ENCODE measurements around the gene ESAM. TPM values are rescaled to one million over a fixed set of nuclear protein-coding genes. Genes with fewer than 3 reads are reported as not detected.

Gene ESAM
- total and polyA plus RNA-seq, 10 of the 15 experiments (the other 5 are each of a cell fraction or from before 2014, with no cell fraction given), result 2.7 to 43.6 (median 19.5) TPM

DNA sequence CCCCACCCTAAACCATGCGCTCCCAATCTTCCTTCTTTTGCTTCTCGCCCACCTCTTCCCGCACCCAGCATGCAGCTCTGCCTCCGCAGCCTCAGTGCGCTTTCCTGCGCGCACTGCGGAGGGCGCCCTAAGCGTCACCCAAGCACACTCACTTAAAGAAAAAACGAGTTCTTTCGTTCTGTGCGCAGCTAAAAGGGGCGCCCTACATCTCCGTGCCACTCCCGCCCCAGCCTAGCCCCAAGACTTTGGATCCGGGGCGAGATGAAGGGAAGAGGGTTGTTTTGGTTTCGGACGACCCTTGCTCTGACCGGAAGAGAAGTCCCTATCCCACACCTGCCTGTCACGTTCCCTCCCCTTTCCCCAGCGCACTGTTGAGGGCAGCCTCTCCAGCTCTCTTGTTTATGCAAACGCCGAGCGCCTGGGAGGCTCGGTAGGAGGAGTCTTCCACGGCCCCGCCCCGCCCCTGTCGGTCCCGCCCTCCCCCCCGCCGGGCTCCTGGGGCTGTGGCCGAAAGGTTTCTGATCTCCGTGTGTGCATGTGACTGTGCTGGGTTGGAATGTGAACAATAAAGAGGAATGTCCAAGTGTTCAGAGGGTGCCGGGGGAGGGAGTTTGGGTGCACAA is 15.4 kb downstream of the ESAM start (continued):
- TF ChIP-seq MTA2 (IDR thresholded peaks at IDR 0.05; ENCODE audit: low read depth), result 0 out of 2 replicates have a peak, but pooled peaks have one; percentile 28
- no peak for TF ChIP-seq ETV6 (conservative IDR thresholded peaks at IDR 0.05 in 1 of 2, IDR thresholded peaks at IDR 0.05 in 1 of 2; ENCODE audit: borderline replicate concordance in 1 of 2, low read depth in 1 of 2)
- TF ChIP-seq LARP7 (IDR thresholded peaks at IDR 0.05), result 0 out of 2 replicates have a peak, but pooled peaks have one; percentile 47
- TF ChIP-seq YY1 (IDR thresholded peaks at IDR 0.05; ENCODE audit: low read depth, low read length), result peak; percentile 44
- no peak for TF ChIP-seq TARDBP (IDR thresholded peaks at IDR 0.05; ENCODE audit: borderline replicate concordance)
- TF ChIP-seq, protein P1, sequence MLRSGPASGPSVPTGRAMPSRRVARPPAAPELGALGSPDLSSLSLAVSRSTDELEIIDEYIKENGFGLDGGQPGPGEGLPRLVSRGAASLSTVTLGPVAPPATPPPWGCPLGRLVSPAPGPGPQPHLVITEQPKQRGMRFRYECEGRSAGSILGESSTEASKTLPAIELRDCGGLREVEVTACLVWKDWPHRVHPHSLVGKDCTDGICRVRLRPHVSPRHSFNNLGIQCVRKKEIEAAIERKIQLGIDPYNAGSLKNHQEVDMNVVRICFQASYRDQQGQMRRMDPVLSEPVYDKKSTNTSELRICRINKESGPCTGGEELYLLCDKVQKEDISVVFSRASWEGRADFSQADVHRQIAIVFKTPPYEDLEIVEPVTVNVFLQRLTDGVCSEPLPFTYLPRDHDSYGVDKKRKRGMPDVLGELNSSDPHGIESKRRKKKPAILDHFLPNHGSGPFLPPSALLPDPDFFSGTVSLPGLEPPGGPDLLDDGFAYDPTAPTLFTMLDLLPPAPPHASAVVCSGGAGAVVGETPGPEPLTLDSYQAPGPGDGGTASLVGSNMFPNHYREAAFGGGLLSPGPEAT (IDR thresholded peaks at IDR 0.05; ENCODE audit: low read depth), result peak; percentile 69
- TF ChIP-seq, protein P2, sequence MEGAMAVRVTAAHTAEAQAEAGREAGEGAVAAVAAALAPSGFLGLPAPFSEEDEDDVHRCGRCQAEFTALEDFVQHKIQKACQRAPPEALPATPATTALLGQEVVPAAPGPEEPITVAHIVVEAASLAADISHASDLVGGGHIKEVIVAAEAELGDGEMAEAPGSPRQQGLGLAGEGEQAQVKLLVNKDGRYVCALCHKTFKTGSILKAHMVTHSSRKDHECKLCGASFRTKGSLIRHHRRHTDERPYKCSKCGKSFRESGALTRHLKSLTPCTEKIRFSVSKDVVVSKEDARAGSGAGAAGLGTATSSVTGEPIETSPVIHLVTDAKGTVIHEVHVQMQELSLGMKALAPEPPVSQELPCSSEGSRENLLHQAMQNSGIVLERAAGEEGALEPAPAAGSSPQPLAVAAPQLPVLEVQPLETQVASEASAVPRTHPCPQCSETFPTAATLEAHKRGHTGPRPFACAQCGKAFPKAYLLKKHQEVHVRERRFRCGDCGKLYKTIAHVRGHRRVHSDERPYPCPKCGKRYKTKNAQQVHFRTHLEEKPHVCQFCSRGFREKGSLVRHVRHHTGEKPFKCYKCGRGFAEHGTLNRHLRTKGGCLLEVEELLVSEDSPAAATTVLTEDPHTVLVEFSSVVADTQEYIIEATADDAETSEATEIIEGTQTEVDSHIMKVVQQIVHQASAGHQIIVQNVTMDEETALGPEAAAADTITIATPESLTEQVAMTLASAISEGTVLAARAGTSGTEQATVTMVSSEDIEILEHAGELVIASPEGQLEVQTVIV (IDR thresholded peaks at IDR 0.05; ENCODE audit: borderline replicate concordance, partially characterized antibody), result no peak
- TF ChIP-seq, protein P3, sequence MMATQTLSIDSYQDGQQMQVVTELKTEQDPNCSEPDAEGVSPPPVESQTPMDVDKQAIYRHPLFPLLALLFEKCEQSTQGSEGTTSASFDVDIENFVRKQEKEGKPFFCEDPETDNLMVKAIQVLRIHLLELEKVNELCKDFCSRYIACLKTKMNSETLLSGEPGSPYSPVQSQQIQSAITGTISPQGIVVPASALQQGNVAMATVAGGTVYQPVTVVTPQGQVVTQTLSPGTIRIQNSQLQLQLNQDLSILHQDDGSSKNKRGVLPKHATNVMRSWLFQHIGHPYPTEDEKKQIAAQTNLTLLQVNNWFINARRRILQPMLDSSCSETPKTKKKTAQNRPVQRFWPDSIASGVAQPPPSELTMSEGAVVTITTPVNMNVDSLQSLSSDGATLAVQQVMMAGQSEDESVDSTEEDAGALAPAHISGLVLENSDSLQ (IDR thresholded peaks at IDR 0.05), result peak; percentile 58
- no peak for TF ChIP-seq SPI1 (IDR thresholded peaks at IDR 0.05; ENCODE audit: borderline replicate concordance, insufficient read depth, low read depth, low read length)
- no peak for TF ChIP-seq SP1 (IDR thresholded peaks at IDR 0.05; ENCODE audit: low read depth, low read length)
- no peak for TF ChIP-seq NRF1 (conservative IDR thresholded peaks at IDR 0.05; ENCODE audit: low read depth, low read length)
- TF ChIP-seq, protein P4, sequence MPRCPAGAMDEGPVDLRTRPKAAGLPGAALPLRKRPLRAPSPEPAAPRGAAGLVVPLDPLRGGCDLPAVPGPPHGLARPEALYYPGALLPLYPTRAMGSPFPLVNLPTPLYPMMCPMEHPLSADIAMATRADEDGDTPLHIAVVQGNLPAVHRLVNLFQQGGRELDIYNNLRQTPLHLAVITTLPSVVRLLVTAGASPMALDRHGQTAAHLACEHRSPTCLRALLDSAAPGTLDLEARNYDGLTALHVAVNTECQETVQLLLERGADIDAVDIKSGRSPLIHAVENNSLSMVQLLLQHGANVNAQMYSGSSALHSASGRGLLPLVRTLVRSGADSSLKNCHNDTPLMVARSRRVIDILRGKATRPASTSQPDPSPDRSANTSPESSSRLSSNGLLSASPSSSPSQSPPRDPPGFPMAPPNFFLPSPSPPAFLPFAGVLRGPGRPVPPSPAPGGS (IDR thresholded peaks at IDR 0.05; ENCODE audit: borderline replicate concordance, insufficient read depth, low read depth, low read length, poor library complexity, severe bottlenecking), result no peak
- no peak for TF ChIP-seq SMAD1 (IDR thresholded peaks at IDR 0.05; ENCODE audit: low read depth, partially characterized antibody)
- no peak for TF ChIP-seq SREBF2 (IDR thresholded peaks at IDR 0.05; ENCODE audit: low read length)
- no peak for TF ChIP-seq ZNF384 (IDR thresholded peaks at IDR 0.05; ENCODE audit: borderline replicate concordance, low read depth, low read length)
- TF ChIP-seq, protein P5, sequence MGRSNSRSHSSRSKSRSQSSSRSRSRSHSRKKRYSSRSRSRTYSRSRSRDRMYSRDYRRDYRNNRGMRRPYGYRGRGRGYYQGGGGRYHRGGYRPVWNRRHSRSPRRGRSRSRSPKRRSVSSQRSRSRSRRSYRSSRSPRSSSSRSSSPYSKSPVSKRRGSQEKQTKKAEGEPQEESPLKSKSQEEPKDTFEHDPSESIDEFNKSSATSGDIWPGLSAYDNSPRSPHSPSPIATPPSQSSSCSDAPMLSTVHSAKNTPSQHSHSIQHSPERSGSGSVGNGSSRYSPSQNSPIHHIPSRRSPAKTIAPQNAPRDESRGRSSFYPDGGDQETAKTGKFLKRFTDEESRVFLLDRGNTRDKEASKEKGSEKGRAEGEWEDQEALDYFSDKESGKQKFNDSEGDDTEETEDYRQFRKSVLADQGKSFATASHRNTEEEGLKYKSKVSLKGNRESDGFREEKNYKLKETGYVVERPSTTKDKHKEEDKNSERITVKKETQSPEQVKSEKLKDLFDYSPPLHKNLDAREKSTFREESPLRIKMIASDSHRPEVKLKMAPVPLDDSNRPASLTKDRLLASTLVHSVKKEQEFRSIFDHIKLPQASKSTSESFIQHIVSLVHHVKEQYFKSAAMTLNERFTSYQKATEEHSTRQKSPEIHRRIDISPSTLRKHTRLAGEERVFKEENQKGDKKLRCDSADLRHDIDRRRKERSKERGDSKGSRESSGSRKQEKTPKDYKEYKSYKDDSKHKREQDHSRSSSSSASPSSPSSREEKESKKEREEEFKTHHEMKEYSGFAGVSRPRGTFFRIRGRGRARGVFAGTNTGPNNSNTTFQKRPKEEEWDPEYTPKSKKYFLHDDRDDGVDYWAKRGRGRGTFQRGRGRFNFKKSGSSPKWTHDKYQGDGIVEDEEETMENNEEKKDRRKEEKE (IDR thresholded peaks at IDR 0.05), result no peak
- TF ChIP-seq PML (IDR thresholded peaks at IDR 0.05; ENCODE audit: low read length), result no peak
- TF ChIP-seq HDGF (IDR thresholded peaks at IDR 0.05), result no peak; the same call in none of the 2 replicates
- no peak for TF ChIP-seq YBX1 (IDR thresholded peaks at IDR 0.05)
- no peak for TF ChIP-seq CHD4 (IDR thresholded peaks at IDR 0.05)
- TF ChIP-seq, protein P6, sequence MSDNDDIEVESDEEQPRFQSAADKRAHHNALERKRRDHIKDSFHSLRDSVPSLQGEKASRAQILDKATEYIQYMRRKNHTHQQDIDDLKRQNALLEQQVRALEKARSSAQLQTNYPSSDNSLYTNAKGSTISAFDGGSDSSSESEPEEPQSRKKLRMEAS (IDR thresholded peaks at IDR 0.05; ENCODE audit: low read depth, low read length), result peak; percentile 17; the same call in 1 of the 2 replicates

Measured in GM12878 (cell line).